ENCODE data around the gene HIVEP3. TPM values are rescaled to one million over a fixed set of nuclear protein-coding genes. Genes with fewer than 3 reads are reported as not detected.

HIVEP3 gene
- total and polyA plus RNA-seq, 7 donors: 0.70 to 3.4 (median 2.1) TPM

DNA sequence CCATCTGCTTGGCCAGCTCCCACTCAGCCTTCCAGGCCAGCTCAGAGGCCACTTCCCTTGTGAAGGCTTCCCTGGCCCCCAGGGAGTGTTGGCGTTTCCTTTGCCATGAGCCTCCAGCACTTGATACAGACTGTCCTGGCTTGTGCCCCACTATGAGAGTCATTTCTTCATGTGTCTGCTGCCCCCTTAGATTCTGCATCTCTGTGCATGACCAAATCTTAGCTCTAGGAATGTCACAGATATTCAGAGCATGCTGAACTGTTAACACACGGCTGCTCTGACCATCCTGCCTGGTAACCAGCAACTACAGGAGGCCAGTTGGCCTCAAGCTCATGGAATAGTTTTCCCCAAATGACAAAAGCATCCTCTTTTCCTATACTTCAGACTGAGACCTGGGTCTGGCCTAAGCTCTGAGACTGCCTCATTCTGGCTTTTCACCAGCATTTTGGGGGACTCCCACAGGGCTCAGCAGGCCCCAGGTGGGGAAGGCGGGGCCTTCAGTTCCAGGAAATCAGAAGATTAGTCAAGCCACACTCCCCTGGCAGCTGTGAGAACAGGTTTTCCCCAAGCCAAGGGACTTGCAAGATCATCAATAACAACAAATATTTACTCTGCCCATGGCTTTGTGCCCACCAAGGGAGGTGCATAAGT, 251.6 kb downstream of the HIVEP3 start:
- Histone ChIP-seq H3K27me3 (ENCODE audit: insufficient read depth in 3 of 3, low read length in 2 of 3) (no peaks in the 10 kb centered on the region), H3K36me3 (ENCODE audit: insufficient read depth in 1 of 2, low read depth in 1 of 2) (no peaks in the 10 kb centered on the region), H3K27ac (no peak overlapping the region), H3K4me3 (no peak overlapping the region), H3K4me1 (peaks cover 7% of the 10 kb centered on the region), H3K9me3 (no peaks in the 10 kb centered on the region)
- DNase-seq (no peak), ATAC-seq (no peak)
- TF ChIP-seq, protein P1, sequence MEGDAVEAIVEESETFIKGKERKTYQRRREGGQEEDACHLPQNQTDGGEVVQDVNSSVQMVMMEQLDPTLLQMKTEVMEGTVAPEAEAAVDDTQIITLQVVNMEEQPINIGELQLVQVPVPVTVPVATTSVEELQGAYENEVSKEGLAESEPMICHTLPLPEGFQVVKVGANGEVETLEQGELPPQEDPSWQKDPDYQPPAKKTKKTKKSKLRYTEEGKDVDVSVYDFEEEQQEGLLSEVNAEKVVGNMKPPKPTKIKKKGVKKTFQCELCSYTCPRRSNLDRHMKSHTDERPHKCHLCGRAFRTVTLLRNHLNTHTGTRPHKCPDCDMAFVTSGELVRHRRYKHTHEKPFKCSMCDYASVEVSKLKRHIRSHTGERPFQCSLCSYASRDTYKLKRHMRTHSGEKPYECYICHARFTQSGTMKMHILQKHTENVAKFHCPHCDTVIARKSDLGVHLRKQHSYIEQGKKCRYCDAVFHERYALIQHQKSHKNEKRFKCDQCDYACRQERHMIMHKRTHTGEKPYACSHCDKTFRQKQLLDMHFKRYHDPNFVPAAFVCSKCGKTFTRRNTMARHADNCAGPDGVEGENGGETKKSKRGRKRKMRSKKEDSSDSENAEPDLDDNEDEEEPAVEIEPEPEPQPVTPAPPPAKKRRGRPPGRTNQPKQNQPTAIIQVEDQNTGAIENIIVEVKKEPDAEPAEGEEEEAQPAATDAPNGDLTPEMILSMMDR (IDR thresholded peaks at IDR 0.05): no peak
- 83 to 86% (median 83%) methylated on average over 3 of the region's 3 CpGs for WGBS, 3 donors
- intact Hi-C loops (cut with DNase I): loop anchor here in 1 of 2 donors (5.0 kb wide), 1 partner anchor 110 kb away; no protein-coding TSS in a partner anchor

DNA sequence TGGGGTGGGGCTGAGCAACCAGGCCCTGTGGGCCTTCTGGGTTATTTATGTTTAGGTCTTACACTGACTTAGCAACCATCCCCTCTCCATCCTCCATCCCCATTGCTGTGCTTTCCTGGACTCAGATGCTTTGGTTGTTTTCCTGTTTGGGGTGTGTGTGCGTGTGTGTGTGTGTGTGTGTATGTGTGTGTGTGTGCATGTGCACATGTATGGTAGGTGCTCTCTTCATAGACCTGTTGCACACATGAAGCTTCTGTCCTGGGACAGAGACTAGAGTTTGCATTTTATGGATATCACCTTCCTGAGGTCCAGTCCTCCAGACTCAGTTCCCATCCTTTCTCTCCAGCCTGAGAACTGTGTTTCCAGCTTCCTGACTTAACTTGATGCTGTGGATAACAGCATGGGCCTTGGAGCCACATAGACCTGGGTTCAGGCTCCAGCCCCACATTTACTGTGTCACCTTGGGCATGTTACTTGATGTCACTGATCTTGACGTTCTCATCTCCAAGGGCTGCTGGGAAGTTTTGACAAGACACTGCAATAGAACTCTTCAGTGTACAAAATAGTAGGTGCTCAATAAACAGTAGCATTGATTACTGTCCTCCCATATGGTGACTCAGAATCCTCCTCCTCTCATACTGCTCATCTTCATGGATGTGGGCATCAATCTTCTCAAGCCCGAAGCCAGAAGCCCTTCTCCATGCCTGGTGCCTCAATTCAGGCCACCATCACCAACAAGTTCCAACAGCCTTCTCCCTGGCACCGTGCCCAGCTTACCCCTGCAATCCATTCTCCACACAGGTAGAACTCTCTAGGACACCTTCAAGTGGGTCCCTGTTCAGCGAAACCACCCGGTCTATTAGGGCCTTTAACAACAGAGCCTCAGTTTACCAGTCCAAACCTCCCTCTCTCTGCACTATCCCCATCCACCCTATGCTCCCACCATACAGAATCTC, 252.5 kb downstream of the HIVEP3 start:
- Histone ChIP-seq H3K4me3 (no peak overlapping the region), H3K4me1 (peaks cover 12% of the 10 kb centered on the region), H3K9me3 (no peaks in the 10 kb centered on the region), H3K27ac (no peak overlapping the region), H3K27me3 (ENCODE audit: insufficient read depth in 3 of 3, low read length in 2 of 3) (no peaks in the 10 kb centered on the region), H3K36me3 (ENCODE audit: insufficient read depth in 1 of 2, low read depth in 1 of 2) (no peaks in the 10 kb centered on the region)
- no peak for DNase-seq
- TF ChIP-seq, protein P1 (IDR thresholded peaks at IDR 0.05): no peak
- WGBS, 3 donors: 91 to 93% (median 92%) methylated on average over 6 of the region's 6 CpGs
- intact Hi-C loops (cut with DNase I): loop anchor here in 1 of 2 donors (5.0 kb wide), 1 partner anchor 111 kb away; no protein-coding TSS in a partner anchor
- no peak for ATAC-seq

DNA sequence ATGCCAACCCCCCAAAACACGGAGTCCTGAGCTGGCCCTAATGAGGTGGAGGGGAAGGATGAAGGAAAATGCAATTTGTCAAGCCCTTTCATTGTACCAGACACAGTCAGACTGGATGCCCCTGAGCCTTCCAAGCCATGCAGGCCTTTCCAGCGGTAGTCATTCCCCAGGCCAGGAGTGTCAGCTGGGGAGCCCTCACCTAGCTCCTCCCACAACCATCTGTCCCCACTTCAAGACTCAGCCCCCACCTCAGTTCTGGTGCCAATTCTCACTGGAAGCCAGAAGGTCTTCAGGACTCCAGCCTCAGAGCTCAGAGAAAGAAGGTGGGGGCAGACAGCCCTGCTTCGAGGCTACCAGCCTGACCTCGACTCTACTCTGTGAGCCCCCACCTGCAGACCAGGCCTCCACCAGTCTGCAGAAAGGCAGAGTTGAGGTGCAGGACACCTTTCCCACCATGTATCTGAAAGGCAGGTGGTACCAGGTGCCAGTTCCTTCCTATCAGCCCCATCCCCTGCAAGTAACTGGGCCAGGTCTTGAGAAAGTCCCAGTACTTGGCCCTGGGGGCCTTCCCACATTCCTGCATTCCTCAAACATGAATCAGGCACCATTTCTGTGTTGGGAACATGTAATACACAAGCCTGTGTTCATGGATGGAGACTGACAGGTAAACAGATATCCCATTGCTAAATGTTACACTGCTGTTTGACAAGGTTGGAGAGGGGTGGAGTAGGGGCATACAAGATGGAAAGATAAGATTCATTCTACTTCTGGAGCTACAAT, 253.7 kb downstream of the HIVEP3 start:
- Histone ChIP-seq H3K4me3 (no peak overlapping the region), H3K27me3 (ENCODE audit: insufficient read depth in 3 of 3, low read length in 2 of 3) (no peaks in the 10 kb centered on the region), H3K36me3 (ENCODE audit: insufficient read depth in 1 of 2, low read depth in 1 of 2) (no peaks in the 10 kb centered on the region), H3K4me1 (peaks cover 17% of the 10 kb centered on the region), H3K9me3 (no peaks in the 10 kb centered on the region), H3K27ac (peak overlapping the region; percentile 55)
- TF ChIP-seq, protein P1 (IDR thresholded peaks at IDR 0.05): no peak
- peak; percentile 57 to 69 (median 62) for ATAC-seq
- intact Hi-C loops (cut with DNase I): loop anchor here in 1 of 2 donors (5.0 kb wide), 1 partner anchor 112 kb away; no protein-coding TSS in a partner anchor
- no peak for DNase-seq
- 70 to 74% (median 73%) methylated on average over 4 of the region's 4 CpGs for WGBS, 3 donors

DNA sequence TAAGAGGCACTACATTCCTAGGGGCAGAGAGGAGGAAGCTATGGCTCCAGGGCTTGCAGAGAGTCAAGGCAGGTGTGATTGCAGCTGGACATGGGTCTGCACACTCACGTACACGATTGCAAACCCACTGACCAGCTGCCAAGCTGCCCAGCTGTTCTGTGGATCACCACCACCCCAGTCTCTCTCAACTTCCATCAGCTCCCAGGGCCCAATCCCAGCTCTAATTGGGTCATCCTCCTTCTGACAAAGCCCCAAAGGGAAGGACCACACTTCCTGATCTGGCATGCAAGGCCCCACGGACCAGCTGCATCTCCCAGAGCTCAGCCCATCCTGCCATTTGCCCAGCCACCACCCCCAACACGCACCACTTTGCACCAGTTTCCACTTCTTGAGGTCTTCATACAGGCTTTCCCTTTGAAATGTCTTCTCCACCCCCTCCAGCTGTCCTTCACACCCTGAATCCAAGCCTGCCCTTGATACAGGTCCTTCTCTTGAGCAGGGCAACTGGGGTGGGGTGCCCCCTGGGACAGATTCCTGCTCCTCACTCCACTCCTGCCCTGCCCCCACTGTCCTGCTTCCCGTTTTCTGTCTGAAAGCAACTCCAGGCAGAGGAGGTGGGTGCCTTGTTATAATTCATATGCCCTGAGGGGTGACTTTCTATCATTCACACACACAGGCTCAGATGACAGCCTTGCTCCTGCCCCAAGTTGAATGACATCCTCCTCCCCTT, 254.9 kb downstream of the HIVEP3 start:
- ATAC-seq: peak in 3 of 4 donors; percentile 12 to 38 (median 17)
- intact Hi-C loops (cut with DNase I): no loop called here
- H3K4me1 ChIP-seq: peaks cover 17% of the 10 kb centered on the region
- no peaks in the 10 kb centered on the region for H3K27me3 ChIP-seq (ENCODE audit: insufficient read depth in 3 of 3, low read length in 2 of 3)
- no peak overlapping the region for H3K4me3 ChIP-seq
- TF ChIP-seq, protein P1 (IDR thresholded peaks at IDR 0.05): no peak
- peak overlapping the region; percentile 88 for H3K27ac ChIP-seq
- H3K36me3 ChIP-seq (ENCODE audit: insufficient read depth in 1 of 2, low read depth in 1 of 2): no peaks in the 10 kb centered on the region
- peak; percentile 30 to 71 for DNase-seq
- WGBS, 3 donors: 57 to 74% (median 59%) methylated on average over 5 of the region's 5 CpGs
- H3K9me3 ChIP-seq: no peaks in the 10 kb centered on the region
